ENCODE measurements around the gene LAPTM5. TPM values are rescaled to one million over a fixed set of nuclear protein-coding genes. Genes with fewer than 3 reads are reported as not detected.
A peak's percentile ranks its signal among the peaks of the same experiment; 100 is the strongest.

Gene LAPTM5
- total and polyA plus RNA-seq, 3 donors from 2014 or later, result 2.0 to 46.9 (median 16.3) TPM

- peaks cover 6% of the 10 kb centered on the region for H3K4me1 ChIP-seq
Observed at GRCh38 chr1:30700528-30701257, 56.9 kb downstream of the LAPTM5 start.

DNA sequence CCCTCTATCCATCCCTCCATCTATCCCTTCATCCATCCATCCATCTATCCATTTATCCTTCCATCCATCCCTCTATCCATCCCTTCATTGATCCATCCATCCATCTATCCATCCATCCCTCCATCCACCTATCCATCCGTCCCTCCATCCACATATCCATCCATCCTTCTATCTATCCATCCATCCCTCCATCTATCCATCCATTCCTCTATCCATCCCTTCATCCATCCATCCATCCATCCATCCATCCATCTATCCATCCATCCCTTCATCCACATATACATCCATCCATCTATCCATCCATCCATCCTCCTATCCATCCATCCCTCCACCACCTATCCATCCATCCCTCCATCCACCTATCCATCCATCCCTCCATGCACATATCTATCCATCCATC, 57.8 kb downstream of the LAPTM5 start:
- no peak overlapping the region for H3K4me3 ChIP-seq
- no peaks in the 10 kb centered on the region for H3K4me1 ChIP-seq
- no peaks in the 10 kb centered on the region for H3K27me3 ChIP-seq
- intact Hi-C loops (cut with DNase I; ENCODE audit: low total_unique reads), result no loop called here
- no peak for DNase-seq
- no peak overlapping the region for H3K27ac ChIP-seq
- no peak for TF ChIP-seq POLR2A (IDR thresholded peaks at IDR 0.05)
- no peak for TF ChIP-seq CTCF (IDR thresholded peaks at IDR 0.05)
- WGBS, 2 donors, result 45 to 86% methylated on average over 1 of the region's 1 CpG
- no peaks in the 10 kb centered on the region for H3K36me3 ChIP-seq (ENCODE audit: low read depth, missing control alignments)
- no peaks in the 10 kb centered on the region for H3K9me3 ChIP-seq

More at GRCh38 chr1:30700528-30701257, 56.9 kb downstream of the LAPTM5 start:
- no peak overlapping the region for H3K4me3 ChIP-seq
- H3K9me3 ChIP-seq, result no peaks in the 10 kb centered on the region
- TF ChIP-seq CTCF (IDR thresholded peaks at IDR 0.05), result no peak
- TF ChIP-seq POLR2A (IDR thresholded peaks at IDR 0.05), result no peak
- no peak overlapping the region for H3K27ac ChIP-seq
- intact Hi-C loops (cut with DNase I; ENCODE audit: low total_unique reads), result no loop called here
- 68 to 83% methylated on average over 6 to 7 of the region's 7 CpGs for WGBS, 2 donors
- H3K27me3 ChIP-seq, result no peaks in the 10 kb centered on the region
- no peaks in the 10 kb centered on the region for H3K36me3 ChIP-seq (ENCODE audit: low read depth, missing control alignments)
- peak; percentile 47 for DNase-seq

DNA sequence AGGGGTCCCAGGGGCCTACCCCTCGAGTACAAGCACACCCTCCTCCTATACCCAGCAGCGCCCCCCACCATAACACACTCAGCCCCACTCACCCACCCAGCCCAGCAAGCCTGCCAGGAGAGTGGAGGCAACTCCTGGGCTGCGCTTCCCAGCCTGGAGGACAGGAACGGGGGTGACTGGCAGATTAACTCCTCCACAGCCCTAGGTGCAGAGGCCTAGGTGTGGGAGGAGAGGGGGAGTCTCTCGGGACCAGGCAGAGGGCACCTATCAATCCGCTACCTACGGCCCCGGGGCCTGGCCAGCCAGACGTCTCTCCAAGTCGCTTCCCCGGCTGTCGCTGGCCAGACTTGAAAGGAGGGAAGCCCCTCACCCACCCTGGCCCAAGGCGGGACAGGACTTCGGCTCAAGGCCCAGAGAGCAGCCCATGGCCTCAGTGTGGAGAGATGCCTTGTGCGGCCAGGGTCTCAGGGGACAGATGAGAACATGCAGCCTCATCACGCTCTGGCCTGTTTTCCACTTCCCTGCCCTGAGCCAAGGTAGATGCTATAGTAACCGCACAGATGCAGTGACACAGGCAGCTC, 59.1 kb downstream of the LAPTM5 start:
- no peak overlapping the region for H3K27ac ChIP-seq
- H3K36me3 ChIP-seq (ENCODE audit: low read depth, missing control alignments), result no peaks in the 10 kb centered on the region
- no peaks in the 10 kb centered on the region for H3K9me3 ChIP-seq
- no peaks in the 10 kb centered on the region for H3K27me3 ChIP-seq
- no peaks in the 10 kb centered on the region for H3K4me1 ChIP-seq
- no peak for DNase-seq
- WGBS, 2 donors, result 26 to 51% methylated on average over 3 to 17 of the region's 17 CpGs
- H3K4me3 ChIP-seq, result no peak overlapping the region
- no peak for TF ChIP-seq POLR2A (IDR thresholded peaks at IDR 0.05)
- TF ChIP-seq CTCF (IDR thresholded peaks at IDR 0.05), result no peak
- intact Hi-C loops (cut with DNase I; ENCODE audit: low total_unique reads), result no loop called here

DNA sequence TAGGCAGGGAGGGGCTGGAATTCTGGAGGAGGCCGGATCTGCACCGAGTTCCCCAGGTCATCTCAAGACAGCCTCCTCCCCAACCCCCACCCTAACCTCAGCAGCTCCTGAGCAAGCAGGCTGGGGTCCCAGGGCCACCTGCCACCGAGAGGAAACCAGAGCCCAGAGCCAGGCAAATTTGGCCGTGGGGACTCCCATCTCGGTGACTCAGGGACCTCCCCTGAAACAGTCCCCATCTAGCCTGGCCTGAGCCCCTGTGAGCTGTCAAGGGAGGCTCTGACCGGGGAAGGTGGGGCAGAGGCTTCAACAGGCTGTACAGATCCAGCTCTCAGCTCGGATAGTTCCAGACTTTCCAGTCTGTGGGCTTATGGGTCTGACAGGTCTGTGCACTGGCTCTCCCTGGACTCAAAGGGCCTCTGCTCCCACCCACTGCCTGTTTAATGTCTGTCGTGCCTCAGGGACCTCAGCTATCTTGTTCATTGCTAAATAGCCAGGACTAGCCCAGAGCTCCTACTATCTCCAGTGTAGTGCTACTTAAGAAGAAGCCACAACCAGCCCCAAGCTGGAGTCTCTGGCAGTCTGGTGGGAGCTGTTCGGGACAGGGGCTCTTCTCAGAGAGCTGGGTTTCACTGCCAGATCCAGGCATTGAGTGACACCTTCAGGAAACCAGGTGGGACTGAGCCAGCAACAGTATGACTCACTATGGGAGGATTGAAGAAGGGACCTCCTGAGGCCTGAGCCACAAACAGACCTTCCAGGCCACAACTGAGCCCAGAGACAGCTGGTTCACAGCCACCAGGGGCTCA, 59.8 kb downstream of the LAPTM5 start:
- no peak overlapping the region for H3K4me3 ChIP-seq
- no peak for TF ChIP-seq CTCF (IDR thresholded peaks at IDR 0.05)
- TF ChIP-seq POLR2A (IDR thresholded peaks at IDR 0.05), result no peak
- no peak for DNase-seq
- H3K27ac ChIP-seq, result no peak overlapping the region
- H3K4me1 ChIP-seq, result no peaks in the 10 kb centered on the region
- 80 to 82% methylated on average over 5 to 9 of the region's 9 CpGs for WGBS, 2 donors
- H3K9me3 ChIP-seq, result no peaks in the 10 kb centered on the region
- no peaks in the 10 kb centered on the region for H3K36me3 ChIP-seq (ENCODE audit: low read depth, missing control alignments)
- H3K27me3 ChIP-seq, result no peaks in the 10 kb centered on the region
- intact Hi-C loops (cut with DNase I; ENCODE audit: low total_unique reads), result no loop called here
